LNCAP (cell line): ENCODE data around the gene BDKRB2.

ENCODE experiments used
- CTCF ChIP-seq: fragments of 450-650 bp; IDR thresholded peaks from 2 replicates; pipeline ENCODE4 v1.5.1; 2017; ENCODE audit warnings: mild to moderate bottlenecking

The BDKRB2 gene

GRCh38 chr14:96205978-96206360, 1.3 kb downstream of the BDKRB2 start:
- no peak for TF ChIP-seq CTCF

GRCh38 chr14:96206461-96206860, 1.8 kb downstream of the BDKRB2 start:
- no peak for TF ChIP-seq CTCF

- no peak for TF ChIP-seq CTCF
Measured at GRCh38 chr14:96207686-96208085, 3.0 kb downstream of the BDKRB2 start.

- no peak for TF ChIP-seq CTCF
Measured at GRCh38 chr14:96208739-96209138, 4.1 kb downstream of the BDKRB2 start.

- TF ChIP-seq CTCF: no peak
Measured at GRCh38 chr14:96212140-96212539, 7.5 kb downstream of the BDKRB2 start.

- no peak for TF ChIP-seq CTCF
Measured at GRCh38 chr14:96212896-96213295, 8.3 kb downstream of the BDKRB2 start.

GRCh38 chr14:96213871-96214465, 9.3 kb downstream of the BDKRB2 start:
- TF ChIP-seq CTCF: no peak

- TF ChIP-seq CTCF: no peak
Measured at GRCh38 chr14:96214793-96215192, 10.2 kb downstream of the BDKRB2 start.
